A204.1 (cell line): ENCODE measurements around the gene AP5S1.
"Not testable (repeated sequence)": the region's sequence is repeated elsewhere in the genome, so short reads cannot be mapped to it uniquely, and the experiment has no call there.

ENCODE experiments used
- FAIRE-seq: peaks from 2 replicates; lab custom pipeline; 2012; peaks lifted over from hg19 to GRCh38; lab: Jason Lieb, UNC

Gene AP5S1

GRCh38 chr20:3794168-3794567 lies 26.2 kb upstream of the AP5S1 start:
- FAIRE-seq, result not testable (repeated sequence)

GRCh38 chr20:3794701-3795420 lies 25.5 kb upstream of the AP5S1 start:
- no peak for FAIRE-seq

- no peak for FAIRE-seq
These were observed 24.6 kb upstream of the AP5S1 start, which contains the start of gene CDC25B for GRCh38 chr20:3795511-3796468. TSS of gene CDC25B (plus strand) at chr20:3796310. CDS start at chr20:3796532, 222 bp downstream.

- FAIRE-seq, result no peak
These were observed 23.7 kb upstream of the AP5S1 start for GRCh38 chr20:3796477-3797225.

GRCh38 chr20:3797226-3797545 lies 23.2 kb upstream of the AP5S1 start:
- no peak for FAIRE-seq

- no peak for FAIRE-seq
These were observed 22.6 kb upstream of the AP5S1 start for GRCh38 chr20:3797592-3798372.

GRCh38 chr20:3798373-3798768 lies 22.0 kb upstream of the AP5S1 start:
- no peak for FAIRE-seq

- FAIRE-seq, result no peak
These were observed 21.5 kb upstream of the AP5S1 start for GRCh38 chr20:3798908-3799248.

GRCh38 chr20:3800256-3800877 lies 20.0 kb upstream of the AP5S1 start:
- FAIRE-seq, result no peak

- no peak for FAIRE-seq
These were observed 19.5 kb upstream of the AP5S1 start for GRCh38 chr20:3800878-3801260.

- FAIRE-seq, result no peak
These were observed 19.0 kb upstream of the AP5S1 start for GRCh38 chr20:3801299-3801698.

GRCh38 chr20:3801846-3802245 lies 18.5 kb upstream of the AP5S1 start:
- no peak for FAIRE-seq

GRCh38 chr20:3802524-3803239 lies 17.7 kb upstream of the AP5S1 start:
- FAIRE-seq, result no peak

- FAIRE-seq, result no peak
These were observed 17.1 kb upstream of the AP5S1 start for GRCh38 chr20:3803289-3803688.

GRCh38 chr20:3803854-3804253 lies 16.5 kb upstream of the AP5S1 start:
- no peak for FAIRE-seq

- FAIRE-seq, result no peak
These were observed 16.0 kb upstream of the AP5S1 start for GRCh38 chr20:3804254-3804751.

GRCh38 chr20:3804781-3805180 lies 15.6 kb upstream of the AP5S1 start:
- FAIRE-seq, result no peak

- no peak for FAIRE-seq
These were observed 11.8 kb upstream of the AP5S1 start for GRCh38 chr20:3808544-3808943.

GRCh38 chr20:3811467-3812258 lies 8.7 kb upstream of the AP5S1 start:
- peak; percentile 40 for FAIRE-seq

GRCh38 chr20:3812259-3812681 lies 8.1 kb upstream of the AP5S1 start:
- no peak for FAIRE-seq
